GM12892 (cell line): Measurements from ENCODE around the gene MDH1.

Experiments used
- POLR2AphosphoS5 ChIP-seq: IDR thresholded peaks from 2 replicates; pipeline ENCODE4 v1.6.1; 2011; ENCODE audit warnings: low read depth, low read length, control low read depth
- TAF1 ChIP-seq: IDR thresholded peaks from 2 replicates; pipeline ENCODE4 v1.6.1; 2011; ENCODE audit warnings: low read depth, mild to moderate bottlenecking, control low read depth, low read length, borderline replicate concordance

GRCh38 chr2:63562751-63563150 is 26.0 kb upstream of the MDH1 start:
- TF ChIP-seq TAF1 (no peak), POLR2AphosphoS5 (no peak)
